Neural progenitor cell (in vitro differentiated cells): ENCODE measurements around the gene LDHAL6B. TPM values are rescaled to one million over a fixed set of nuclear protein-coding genes. Genes with fewer than 3 reads are reported as not detected.

Experiments
- DNase-seq: peaks from one replicate; pipeline ENCODE4 v3.0.0-alpha.2; 2016; ENCODE audit warnings: low spot score
- H2AFZ ChIP-seq: fragments of 200-600 bp; sonication (generic); replicated peaks from 2 replicates; pipeline ENCODE4 v1.6.1; 2016; ENCODE audit warnings: antibody characterized with exemption
- H3F3A ChIP-seq: fragments of 200-600 bp; sonication (generic); 2 replicates; pipeline ENCODE4 v1.6.1; 2016; ENCODE audit warnings: antibody characterized with exemption, low read depth
- H3K27ac ChIP-seq: fragments of 200-600 bp; sonication (generic); 2 replicates; pipeline ENCODE4 v1.5.1; 2016; ENCODE audit warnings: mild to moderate bottlenecking
- H3K27me3 ChIP-seq: fragments of 200-600 bp; sonication (generic); 2 replicates; pipeline ENCODE4 v1.6.1; 2016; ENCODE audit warnings: mild to moderate bottlenecking, moderate library complexity
- H3K36me3 ChIP-seq: fragments of 200-600 bp; sonication (generic); 2 replicates; pipeline ENCODE4 v1.5.1; 2016
- H3K4me1 ChIP-seq: fragments of 200-600 bp; sonication (generic); 2 replicates; pipeline ENCODE4 v1.6.1; 2016; ENCODE audit warnings: mixed run types
- H3K4me2 ChIP-seq: fragments of 200-600 bp; sonication (generic); 2 replicates; pipeline ENCODE4 v1.6.1; 2016
- H3K4me3 ChIP-seq: fragments of 200-600 bp; sonication (generic); 2 replicates; pipeline ENCODE4 v1.5.1; 2016
- H3K79me2 ChIP-seq: fragments of 200-600 bp; sonication (generic); 2 replicates; pipeline ENCODE4 v1.6.1; 2016; ENCODE audit warnings: low read depth
- H3K9ac ChIP-seq: fragments of 200-600 bp; sonication (generic); 2 replicates; pipeline ENCODE4 v1.6.1; 2016
- H3K9me3 ChIP-seq: fragments of 200-600 bp; sonication (generic); 2 replicates; pipeline ENCODE4 v1.5.1; 2016; ENCODE audit warnings: low read depth
- H4K20me1 ChIP-seq: fragments of 200-600 bp; sonication (generic); 2 replicates; pipeline ENCODE4 v1.6.1; 2016; ENCODE audit warnings: low read depth
- H3K27ac Mint-ChIP-seq: 3 replicates; pipeline ENCODE4 v1.8.0; 2021; ENCODE audit warnings: mixed read lengths
- H3K27me3 Mint-ChIP-seq: 2 replicates; pipeline ENCODE4 v1.8.0; 2022; ENCODE audit warnings: low read depth, mild to moderate bottlenecking, inconsistent platforms, moderate library complexity, mixed read lengths; ENCODE audit not compliant: insufficient read depth
- H3K36me3 Mint-ChIP-seq: 3 replicates; pipeline ENCODE4 v1.8.0; 2021; ENCODE audit warnings: mixed read lengths
- H3K4me1 Mint-ChIP-seq: 3 replicates; pipeline ENCODE4 v1.8.0; 2021; ENCODE audit warnings: mixed read lengths
- H3K4me3 Mint-ChIP-seq: 3 replicates; pipeline ENCODE4 v1.8.0; 2021; ENCODE audit warnings: mild to moderate bottlenecking, moderate library complexity, mixed read lengths
- H3K9me3 Mint-ChIP-seq: 3 replicates; pipeline ENCODE4 v1.8.0; 2020; ENCODE audit warnings: mixed read lengths
- CTCF ChIP-seq: fragments of 200-600 bp; sonication (generic); IDR thresholded peaks from 2 replicates; pipeline ENCODE4 v1.5.1; 2017; ENCODE audit warnings: antibody characterized with exemption, mild to moderate bottlenecking
- EZH2 ChIP-seq: fragments of 200-600 bp; sonication (generic); IDR thresholded peaks from 2 replicates; pipeline ENCODE4 v1.6.1; 2017; ENCODE audit warnings: antibody characterized with exemption, mild to moderate bottlenecking, moderate library complexity
- EZH2phosphoT487 ChIP-seq: fragments of 200-600 bp; sonication (generic); IDR thresholded peaks from 2 replicates; pipeline ENCODE4 v1.6.1; 2017; ENCODE audit warnings: antibody characterized with exemption
- total RNA-seq: library from RNA; depleted of rRNA; stranded (reverse); fragments of >200 nt; gene quantifications from 2 replicates; pipeline ENCODE4 v1.2.3, GENCODE V29; 2015; ENCODE audit warnings: low replicate concordance

Gene LDHAL6B
- total RNA-seq, 1 donor from 2014 or later: not detected

GRCh38 chr15:59174835-59175831 lies 31.5 kb upstream of the LDHAL6B start:
- Mint-ChIP-seq H3K4me3 (no peak overlapping the region), H3K27me3 (no peaks in the 10 kb centered on the region), H3K36me3 (peaks cover 12% of the 10 kb centered on the region), H3K9me3 (no peaks in the 10 kb centered on the region), H3K4me1 (peaks cover 18% of the 10 kb centered on the region), H3K27ac (no peak overlapping the region)
- Histone ChIP-seq H3K4me3 (no peak overlapping the region), H3K4me1 (no peaks in the 10 kb centered on the region), H3K9me3 (no peaks in the 10 kb centered on the region), H3K79me2 (no peaks in the 10 kb centered on the region), H3K27me3 (no peaks in the 10 kb centered on the region), H4K20me1 (no peaks in the 10 kb centered on the region), H2AFZ (no peak overlapping the region), H3K9ac (no peak overlapping the region), H3K4me2 (no peak overlapping the region), H3F3A (no peaks in the 10 kb centered on the region), H3K27ac (no peak overlapping the region), H3K36me3 (no peaks in the 10 kb centered on the region)
- peak; percentile 73 for TF ChIP-seq CTCF
- TF ChIP-seq EZH2: no peak
- DNase-seq: peak; percentile 76

GRCh38 chr15:59176653-59177316 lies 29.9 kb upstream of the LDHAL6B start:
- Histone ChIP-seq H4K20me1 (no peaks in the 10 kb centered on the region), H3K4me1 (no peaks in the 10 kb centered on the region), H3K4me3 (no peak overlapping the region), H3K9ac (no peak overlapping the region), H3K27me3 (no peaks in the 10 kb centered on the region), H3K36me3 (no peaks in the 10 kb centered on the region), H3K4me2 (no peak overlapping the region), H3F3A (no peaks in the 10 kb centered on the region), H3K79me2 (no peaks in the 10 kb centered on the region), H3K27ac (no peak overlapping the region), H2AFZ (no peak overlapping the region), H3K9me3 (no peaks in the 10 kb centered on the region)
- no peak for DNase-seq
- peaks cover 14% of the 10 kb centered on the region for H3K36me3 Mint-ChIP-seq
- TF ChIP-seq EZH2phosphoT487: no peak
- no peak for TF ChIP-seq CTCF
- no peak overlapping the region for H3K27ac Mint-ChIP-seq
- peaks cover 3% of the 10 kb centered on the region for H3K27me3 Mint-ChIP-seq
- H3K4me1 Mint-ChIP-seq: peaks cover 8% of the 10 kb centered on the region
- H3K9me3 Mint-ChIP-seq: peaks cover 3% of the 10 kb centered on the region
- no peak overlapping the region for H3K4me3 Mint-ChIP-seq

GRCh38 chr15:59177317-59177660 lies 29.4 kb upstream of the LDHAL6B start:
- Histone ChIP-seq H4K20me1 (no peaks in the 10 kb centered on the region), H3K4me2 (no peak overlapping the region), H3K4me1 (no peaks in the 10 kb centered on the region), H2AFZ (no peak overlapping the region), H3K27ac (no peak overlapping the region), H3F3A (no peaks in the 10 kb centered on the region), H3K9ac (no peak overlapping the region), H3K27me3 (no peaks in the 10 kb centered on the region), H3K79me2 (no peaks in the 10 kb centered on the region), H3K9me3 (no peaks in the 10 kb centered on the region), H3K36me3 (no peaks in the 10 kb centered on the region), H3K4me3 (no peak overlapping the region)
- Mint-ChIP-seq H3K4me3 (no peak overlapping the region), H3K27ac (peak overlapping the region; percentile 4), H3K4me1 (peaks cover 8% of the 10 kb centered on the region), H3K9me3 (peaks cover 4% of the 10 kb centered on the region), H3K27me3 (peaks cover 3% of the 10 kb centered on the region), H3K36me3 (peaks cover 14% of the 10 kb centered on the region)
- DNase-seq: no peak
- TF ChIP-seq EZH2 (no peak), CTCF (no peak), EZH2phosphoT487 (no peak)
